Thyroid gland (tissue), 4 donors: ENCODE measurements around the gene IL19. TPM values are rescaled to one million over a fixed set of nuclear protein-coding genes. Genes with fewer than 3 reads are reported as not detected.

Experiments used
- DNase-seq, 2 donors: peaks; one replicate each; pipeline ENCODE4 v3.0.0-alpha.2; 2019
- H3K27ac ChIP-seq, 3 donors: fragments of 200-600 bp; sonication (generic); 1 replicate in 2 of 3; 2 replicates in 1 of 3; pipeline ENCODE4 v1.5.1; 2016 to 2019; ENCODE audit warnings: mild to moderate bottlenecking in 1 of 3, moderate library complexity in 1 of 3
- H3K27me3 ChIP-seq: fragments of 200-600 bp; sonication (generic); one replicate; pipeline ENCODE4 v1.5.1; 2019
- H3K36me3 ChIP-seq, 2 donors: fragments of 200-600 bp; sonication (generic); one replicate each; pipeline ENCODE4 v1.5.1; 2016 to 2019
- H3K4me1 ChIP-seq, 2 donors: fragments of 200-600 bp; sonication (generic); one replicate each; pipeline ENCODE4 v1.5.1; 2017 to 2019
- H3K4me3 ChIP-seq, 3 donors: fragments of 200-600 bp; sonication (generic); replicated peaks in 1 of 3; 1 replicate in 2 of 3; 2 replicates in 1 of 3; pipeline ENCODE4 v1.5.1; 2016; ENCODE audit warnings: mild to moderate bottlenecking in 1 of 3
- H3K9me3 ChIP-seq: fragments of 200-600 bp; sonication (generic); one replicate; pipeline ENCODE4 v1.5.1; 2017
- POLR2A ChIP-seq, 2 donors: fragments of 450-650 bp; IDR thresholded peaks; one replicate each; pipeline ENCODE4 v1.6.1; 2017; ENCODE audit warnings: antibody characterized with exemption in 2 of 2, mild to moderate bottlenecking in 2 of 2, moderate library complexity in 1 of 2
- WGBS, 2 donors: methylation state at CpG; one replicate each; pipeline ENCODE4 v1.1.5; 2017; 5-methylcytosine and 5-hydroxymethylcytosine counted together
- intact Hi-C: fragments of 100-400 bp; cut with DNase I; formaldehyde crosslinking; loops from one replicate; pipeline ENCODE4 v1.15.1; 2023
- total RNA-seq, 4 donors: library from RNA; depleted of rRNA; stranded (reverse); fragments of >200 nt; gene quantifications; one replicate each; pipeline ENCODE4 v1.2.3, GENCODE V29; 2016
- TF ChIP-seq, protein P1 (sequence below), 6 experiments: fragments of 200-600 bp in 3 of 6; fragments of 450-650 bp in 3 of 6; sonication (generic) in 3 of 6; IDR thresholded peaks; one replicate each; pipeline ENCODE4 v1.5.1; 2016 to 2019; ENCODE audit warnings: antibody characterized with exemption in 6 of 6, mild to moderate bottlenecking in 2 of 6, inconsistent platforms in 1 of 6, moderate library complexity in 1 of 6

The IL19 gene
- total RNA-seq, 4 donors from 2014 or later = not detected

GRCh38 chr1:206803221-206803730 lies 32.7 kb downstream of the IL19 start:
- Histone ChIP-seq H3K4me3 (no peak overlapping the region), H3K9me3 (no peaks in the 10 kb centered on the region), H3K36me3 (no peaks in the 10 kb centered on the region), H3K27me3 (no peaks in the 10 kb centered on the region), H3K4me1 (no peaks in the 10 kb centered on the region), H3K27ac (no peak overlapping the region)
- DNase-seq = peak; percentile 4 to 10
- 83 to 92% methylated on average over 8 of the region's 8 CpGs for WGBS, 2 donors
- TF ChIP-seq POLR2A (IDR thresholded peaks at IDR 0.05) = no peak
- TF ChIP-seq, protein P1, sequence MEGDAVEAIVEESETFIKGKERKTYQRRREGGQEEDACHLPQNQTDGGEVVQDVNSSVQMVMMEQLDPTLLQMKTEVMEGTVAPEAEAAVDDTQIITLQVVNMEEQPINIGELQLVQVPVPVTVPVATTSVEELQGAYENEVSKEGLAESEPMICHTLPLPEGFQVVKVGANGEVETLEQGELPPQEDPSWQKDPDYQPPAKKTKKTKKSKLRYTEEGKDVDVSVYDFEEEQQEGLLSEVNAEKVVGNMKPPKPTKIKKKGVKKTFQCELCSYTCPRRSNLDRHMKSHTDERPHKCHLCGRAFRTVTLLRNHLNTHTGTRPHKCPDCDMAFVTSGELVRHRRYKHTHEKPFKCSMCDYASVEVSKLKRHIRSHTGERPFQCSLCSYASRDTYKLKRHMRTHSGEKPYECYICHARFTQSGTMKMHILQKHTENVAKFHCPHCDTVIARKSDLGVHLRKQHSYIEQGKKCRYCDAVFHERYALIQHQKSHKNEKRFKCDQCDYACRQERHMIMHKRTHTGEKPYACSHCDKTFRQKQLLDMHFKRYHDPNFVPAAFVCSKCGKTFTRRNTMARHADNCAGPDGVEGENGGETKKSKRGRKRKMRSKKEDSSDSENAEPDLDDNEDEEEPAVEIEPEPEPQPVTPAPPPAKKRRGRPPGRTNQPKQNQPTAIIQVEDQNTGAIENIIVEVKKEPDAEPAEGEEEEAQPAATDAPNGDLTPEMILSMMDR (IDR thresholded peaks at IDR 0.05) = no peak
- intact Hi-C loops = loop anchor here (10.0 kb wide), 1 partner anchor 102 kb away; no protein-coding TSS in a partner anchor

DNA sequence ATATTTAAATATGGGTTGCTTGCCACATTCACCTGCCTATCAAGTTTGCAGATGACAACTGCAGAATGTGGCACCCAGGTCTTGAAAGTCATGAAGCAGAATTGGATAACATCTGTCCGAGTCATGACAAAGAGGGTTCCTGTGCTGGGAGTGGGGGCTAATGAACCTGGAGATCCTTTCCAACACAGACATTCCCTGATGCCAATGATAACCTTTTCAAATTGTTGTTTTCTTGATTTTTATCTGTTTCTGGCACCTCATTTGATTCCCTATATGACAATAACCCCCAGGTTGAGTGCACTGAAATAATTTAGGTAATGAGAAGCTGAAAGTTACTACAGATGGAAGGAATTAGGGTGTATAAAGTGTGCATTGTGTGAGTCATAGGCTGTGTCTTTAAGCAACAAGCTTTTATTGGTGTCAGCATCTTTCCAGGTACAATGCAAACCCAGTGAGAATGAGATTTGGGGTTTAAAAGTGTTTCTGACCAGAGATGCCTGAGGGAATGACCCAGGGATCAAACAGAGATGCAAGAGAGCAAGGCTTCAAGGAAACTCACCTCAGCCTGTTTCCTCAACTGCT lies 33.7 kb downstream of the IL19 start:
- H3K4me3 ChIP-seq = no peak overlapping the region
- H3K9me3 ChIP-seq = no peaks in the 10 kb centered on the region
- H3K27me3 ChIP-seq = no peaks in the 10 kb centered on the region
- H3K36me3 ChIP-seq = no peaks in the 10 kb centered on the region
- TF ChIP-seq POLR2A (IDR thresholded peaks at IDR 0.05) = no peak
- 85 to 95% methylated on average over 1 of the region's 1 CpG for WGBS, 2 donors
- intact Hi-C loops = loop anchor here (10.0 kb wide), 1 partner anchor 101 kb away; no protein-coding TSS in a partner anchor
- H3K4me1 ChIP-seq = no peaks in the 10 kb centered on the region
- H3K27ac ChIP-seq = no peak overlapping the region
- no peak for DNase-seq

GRCh38 chr1:206805357-206805756 lies 34.8 kb downstream of the IL19 start:
- Histone ChIP-seq H3K9me3 (no peaks in the 10 kb centered on the region), H3K4me3 (no peak overlapping the region), H3K27ac (no peak overlapping the region), H3K4me1 (no peaks in the 10 kb centered on the region), H3K27me3 (no peaks in the 10 kb centered on the region), H3K36me3 (no peaks in the 10 kb centered on the region)
- TF ChIP-seq, protein P1 (IDR thresholded peaks at IDR 0.05) = no peak
- no peak for TF ChIP-seq POLR2A (IDR thresholded peaks at IDR 0.05)
- intact Hi-C loops = loop anchor here (10.0 kb wide), 1 partner anchor 99 kb away; no protein-coding TSS in a partner anchor
- 84 to 88% methylated on average over 1 of the region's 1 CpG for WGBS, 2 donors
- DNase-seq = no peak

DNA sequence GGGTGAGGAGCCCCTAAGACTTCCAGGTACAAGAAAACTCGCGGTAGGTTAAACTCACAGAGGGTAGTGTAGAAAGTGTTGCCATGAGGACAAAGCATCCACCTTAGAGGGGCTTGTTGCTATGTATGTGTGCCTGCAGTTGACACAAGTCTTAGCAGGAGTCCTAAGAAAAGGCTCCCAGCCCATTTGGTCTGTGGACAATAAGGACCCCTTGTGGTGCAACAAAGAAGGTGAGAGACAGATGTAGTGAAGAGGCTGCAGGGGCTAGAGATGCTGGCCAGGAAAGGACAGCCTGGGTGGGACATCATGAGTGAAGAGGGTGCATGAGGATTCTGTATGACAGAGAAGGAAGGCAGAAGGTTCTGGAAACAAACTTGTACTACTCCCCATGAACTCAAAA lies 38.0 kb downstream of the IL19 start:
- DNase-seq = no peak
- Histone ChIP-seq H3K4me3 (no peak overlapping the region), H3K4me1 (no peaks in the 10 kb centered on the region), H3K27me3 (no peaks in the 10 kb centered on the region), H3K27ac (no peak overlapping the region), H3K9me3 (no peaks in the 10 kb centered on the region), H3K36me3 (no peaks in the 10 kb centered on the region)
- WGBS, 2 donors = 61% methylated on average over 2 of the region's 2 CpGs
- TF ChIP-seq, protein P1 (IDR thresholded peaks at IDR 0.05) = peak in 1 of 6 experiments; percentile 9
- no peak for TF ChIP-seq POLR2A (IDR thresholded peaks at IDR 0.05)
- intact Hi-C loops = loop anchor here (10.0 kb wide), 1 partner anchor 96 kb away; no protein-coding TSS in a partner anchor

DNA sequence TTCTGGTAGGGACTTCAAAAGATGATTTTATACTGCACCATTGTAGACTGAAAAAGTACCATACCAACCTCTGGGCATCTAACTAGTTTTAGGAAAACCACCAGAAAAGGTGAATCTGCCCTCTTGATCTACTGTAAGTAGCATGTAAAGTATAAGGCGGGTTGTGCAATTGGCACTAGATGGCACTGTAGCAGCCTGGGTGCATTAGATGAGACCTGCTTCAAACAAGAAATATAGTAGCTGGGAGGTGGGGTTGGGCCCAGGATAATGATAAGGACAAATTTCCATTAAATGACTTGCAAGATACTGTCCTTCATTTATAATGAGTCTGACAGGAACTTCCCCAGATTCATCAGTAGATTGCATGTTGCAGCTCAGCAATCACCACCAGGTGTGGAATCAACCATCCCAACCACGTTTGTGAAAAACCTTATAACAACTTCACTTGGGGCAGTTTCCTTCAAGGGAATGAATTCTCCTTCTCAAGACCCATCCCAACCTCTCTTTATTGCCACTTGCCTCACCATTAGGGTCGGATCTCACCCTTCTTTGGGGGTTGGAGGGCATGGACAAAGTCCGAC lies 39.0 kb downstream of the IL19 start:
- TF ChIP-seq, protein P1 (IDR thresholded peaks at IDR 0.05) = peak in 5 of 6 experiments; percentile 15 to 55 (median 34)
- no peak for TF ChIP-seq POLR2A (IDR thresholded peaks at IDR 0.05)
- DNase-seq = peak; percentile 43 to 48
- no peaks in the 10 kb centered on the region for H3K27me3 ChIP-seq
- H3K4me1 ChIP-seq = peaks cover under 1 to 6% of the 10 kb centered on the region in 2 donors
- intact Hi-C loops = loop anchor here (10.0 kb wide), 1 partner anchor 95 kb away; no protein-coding TSS in a partner anchor
- H3K4me3 ChIP-seq = no peak overlapping the region
- no peaks in the 10 kb centered on the region for H3K9me3 ChIP-seq
- 73 to 78% methylated on average over 4 of the region's 4 CpGs for WGBS, 2 donors
- H3K27ac ChIP-seq = no peak overlapping the region
- H3K36me3 ChIP-seq = no peaks in the 10 kb centered on the region
